Esophagus muscularis mucosa (tissue), 4 donors: ENCODE results near the gene ZMYND11. TPM values are rescaled to one million over a fixed set of nuclear protein-coding genes. Genes with fewer than 3 reads are reported as not detected.

ENCODE experiments used
- DNase-seq: peaks from one replicate; pipeline ENCODE4 v3.0.0-alpha.2; 2017; ENCODE audit errors: extremely low spot score
- H3K27ac ChIP-seq, 4 donors: fragments of 200-600 bp; sonication (generic); replicated peaks in 1 of 4; 1 replicate in 3 of 4; 2 replicates in 1 of 4; pipeline ENCODE4 v1.5.1; 2016 to 2019; ENCODE audit warnings: mild to moderate bottlenecking in 1 of 4
- H3K27me3 ChIP-seq, 4 donors: fragments of 200-600 bp; sonication (generic); one replicate each; pipeline versions ENCODE4 v1.5.1 to v1.6.0; 2016 to 2019
- H3K36me3 ChIP-seq, 4 donors: fragments of 200-600 bp; sonication (generic); one replicate each; pipeline ENCODE4 v1.5.1; 2016 to 2019
- H3K4me1 ChIP-seq, 4 donors: fragments of 200-600 bp; sonication (generic); one replicate each; pipeline ENCODE4 v1.5.1; 2016 to 2019
- H3K4me3 ChIP-seq, 4 donors: fragments of 200-600 bp; sonication (generic); 1 replicate in 2 of 4; 2 replicates in 2 of 4; pipeline ENCODE4 v1.5.1; 2016 to 2019; ENCODE audit warnings: mild to moderate bottlenecking in 4 of 4, moderate library complexity in 1 of 4
- H3K9me3 ChIP-seq, 4 donors: fragments of 200-600 bp; sonication (generic); 1 replicate in 3 of 4; 2 replicates in 1 of 4; pipeline ENCODE4 v1.5.1; 2016 to 2019
- CTCF ChIP-seq, 3 experiments: fragments of 200-600 bp in 2 of 3; fragments of 450-650 bp in 1 of 3; sonication (generic) in 2 of 3; IDR thresholded peaks; one replicate each; pipeline ENCODE4 v1.5.1; 2017 to 2019; ENCODE audit warnings: antibody characterized with exemption in 3 of 3, mild to moderate bottlenecking in 2 of 3, moderate library complexity in 1 of 3
- EP300 ChIP-seq: sonication (generic); formaldehyde crosslinking; IDR thresholded peaks from one replicate; pipeline ENCODE4 v1.6.1; 2017; ENCODE audit warnings: antibody characterized with exemption
- POLR2A ChIP-seq: fragments of 450-650 bp; IDR thresholded peaks from one replicate; pipeline ENCODE4 v1.6.1; 2017; ENCODE audit warnings: antibody characterized with exemption, moderate library complexity, mild to moderate bottlenecking, low read depth
- POLR2AphosphoS5 ChIP-seq, 2 donors: sonication (generic); formaldehyde crosslinking; IDR thresholded peaks; one replicate each; pipeline ENCODE4 v1.6.1; 2017; ENCODE audit warnings: antibody characterized with exemption in 2 of 2
- WGBS: methylation state at CpG from one replicate; pipeline ENCODE4 v1.1.5; 2018; 5-methylcytosine and 5-hydroxymethylcytosine counted together
- intact Hi-C: fragments of 100-400 bp; cut with DNase I; formaldehyde crosslinking; loops from one replicate; pipeline ENCODE4 v1.15.1; 2023
- total RNA-seq, 4 donors: library from RNA; depleted of rRNA; stranded (reverse); fragments of >200 nt; gene quantifications; one replicate each; pipeline versions ENCODE4 v1.1.0 to v1.2.1, GENCODE V29; 2016

Gene ZMYND11
- total RNA-seq, 4 donors from 2014 or later, result 132 to 145 (median 139) TPM

- Histone ChIP-seq H3K9me3 (no peaks in the 10 kb centered on the region), H3K27me3 (no peaks in the 10 kb centered on the region), H3K36me3 (peaks cover 23 to 94% (median 71%) of the 10 kb centered on the region in 4 donors), H3K4me3 (no peak overlapping the region), H3K27ac (no peak overlapping the region), H3K4me1 (peaks cover 6 to 13% (median 9%) of the 10 kb centered on the region in 4 donors)
- intact Hi-C loops, result no loop called here
- TF ChIP-seq EP300 (no peak), CTCF (IDR thresholded peaks at IDR 0.05) (no peak), POLR2AphosphoS5 (IDR thresholded peaks at IDR 0.05) (no peak), POLR2A (no peak)
- 95% methylated on average over 9 of the region's 9 CpGs for WGBS
- DNase-seq, result no peak
Measured at GRCh38 chr10:279232-279631, 144.0 kb downstream of the ZMYND11 start.

DNA sequence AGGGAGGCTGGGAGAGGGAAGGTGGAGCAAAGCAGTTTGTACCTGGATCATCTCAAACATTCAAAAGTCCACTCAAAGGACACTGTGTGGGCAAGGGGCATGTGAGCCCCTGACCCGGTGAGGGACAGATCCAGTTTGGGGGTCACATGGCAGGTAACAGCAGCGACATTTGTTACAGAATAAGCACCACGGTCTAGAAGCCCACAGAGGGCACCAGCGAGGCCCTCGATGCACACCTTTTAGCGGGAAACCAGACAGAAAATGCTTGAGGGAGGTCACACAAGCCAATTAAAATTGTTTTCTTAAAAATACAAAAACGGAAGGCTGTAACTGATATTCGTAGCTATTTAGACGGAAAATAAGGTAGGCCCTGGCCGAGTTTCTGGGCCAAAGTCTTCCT is 144.4 kb downstream of the ZMYND11 start:
- H3K36me3 ChIP-seq, result peaks cover 23 to 96% (median 74%) of the 10 kb centered on the region in 4 donors
- TF ChIP-seq POLR2AphosphoS5 (IDR thresholded peaks at IDR 0.05) (no peak), EP300 (no peak), CTCF (IDR thresholded peaks at IDR 0.05) (no peak), POLR2A (no peak)
- intact Hi-C loops, result no loop called here
- H3K4me3 ChIP-seq, result no peak overlapping the region
- DNase-seq, result no peak
- H3K4me1 ChIP-seq, result peaks cover 6 to 13% (median 9%) of the 10 kb centered on the region in 4 donors
- H3K9me3 ChIP-seq, result no peaks in the 10 kb centered on the region
- 92% methylated on average over 10 of the region's 10 CpGs for WGBS
- no peaks in the 10 kb centered on the region for H3K27me3 ChIP-seq
- no peak overlapping the region for H3K27ac ChIP-seq

DNA sequence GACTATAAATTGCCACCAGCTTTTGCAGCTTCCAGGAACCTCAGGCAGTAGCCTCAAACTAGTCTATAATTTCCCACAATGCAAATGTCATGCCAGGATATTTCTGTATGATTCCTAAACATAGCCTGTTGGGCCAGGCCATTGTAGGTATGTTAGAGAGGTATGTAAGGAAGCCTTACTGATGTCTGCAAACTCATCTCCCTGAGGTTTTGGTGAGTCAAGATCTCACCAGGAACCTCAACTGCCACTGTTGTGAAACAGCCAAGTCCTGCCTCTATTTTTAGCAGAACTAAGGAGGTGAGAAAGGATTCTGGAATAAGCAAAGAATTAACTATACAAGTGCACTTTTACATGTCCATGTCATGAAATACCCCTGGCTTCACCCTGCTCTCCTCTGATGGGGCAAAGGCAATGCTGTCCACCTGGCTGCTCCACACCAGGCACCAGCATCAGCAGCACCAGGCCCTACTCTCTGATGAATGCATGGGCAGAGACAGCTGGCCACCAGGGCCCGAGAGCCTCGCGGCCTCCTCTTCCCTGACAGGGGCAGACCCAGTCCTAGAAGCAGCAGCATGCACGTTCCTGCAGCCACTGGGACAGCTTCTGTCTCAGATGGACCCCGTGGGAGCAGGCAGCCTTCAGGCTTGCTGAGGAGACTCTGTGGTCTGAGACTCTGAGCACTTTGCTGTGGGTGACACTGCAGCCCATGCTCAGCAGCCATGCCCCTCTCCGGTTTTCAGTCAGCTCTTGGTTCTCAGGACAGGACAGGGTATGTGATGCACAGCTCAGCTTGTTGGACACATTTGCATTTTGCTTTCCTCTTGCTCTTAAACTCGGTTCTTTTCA is 147.3 kb downstream of the ZMYND11 start:
- intact Hi-C loops, result no loop called here
- H3K27ac ChIP-seq, result no peak overlapping the region
- 80% methylated on average over 7 of the region's 7 CpGs for WGBS
- no peak for TF ChIP-seq CTCF (IDR thresholded peaks at IDR 0.05)
- TF ChIP-seq POLR2A, result no peak
- no peak for TF ChIP-seq EP300
- no peak for TF ChIP-seq POLR2AphosphoS5 (IDR thresholded peaks at IDR 0.05)
- H3K27me3 ChIP-seq, result no peaks in the 10 kb centered on the region
- H3K9me3 ChIP-seq, result no peaks in the 10 kb centered on the region
- peaks cover 8 to 25% (median 18%) of the 10 kb centered on the region in 4 donors for H3K4me1 ChIP-seq
- peaks cover 17 to 89% (median 75%) of the 10 kb centered on the region in 4 donors for H3K36me3 ChIP-seq
- DNase-seq, result no peak
- no peak overlapping the region for H3K4me3 ChIP-seq

GRCh38 chr10:283140-283479 is 147.9 kb downstream of the ZMYND11 start:
- H3K36me3 ChIP-seq, result peaks cover 13 to 87% (median 72%) of the 10 kb centered on the region in 4 donors

More at GRCh38 chr10:283140-283479, 147.9 kb downstream of the ZMYND11 start:
- Histone ChIP-seq H3K27me3 (no peaks in the 10 kb centered on the region), H3K27ac (no peak overlapping the region), H3K9me3 (no peaks in the 10 kb centered on the region), H3K4me3 (no peak overlapping the region), H3K4me1 (peaks cover 8 to 30% (median 20%) of the 10 kb centered on the region in 4 donors)
- intact Hi-C loops, result no loop called here
- TF ChIP-seq POLR2AphosphoS5 (IDR thresholded peaks at IDR 0.05), result no peak
- TF ChIP-seq POLR2A, result no peak
- TF ChIP-seq EP300, result no peak
- TF ChIP-seq CTCF (IDR thresholded peaks at IDR 0.05), result no peak
- 92% methylated on average over 8 of the region's 8 CpGs for WGBS
- no peak for DNase-seq
